HEK293 (cell line): Measurements from ENCODE around the gene CD93.

Experiments used
- CTCF ChIA-PET: fragments of 350-600 bp; formaldehyde crosslinking; extraction: SDS; loops from one replicate; lab custom pipeline; 2021; ENCODE audit warnings: antibody characterized with exemption; lab: Yijun Ruan, JAX
- POLR2A ChIA-PET: fragments of 300-600 bp; formaldehyde crosslinking; extraction: SDS; loops from one replicate; lab custom pipeline; 2020; ENCODE audit warnings: antibody characterized with exemption, inconsistent platforms; lab: Yijun Ruan, JAX
- H3K27ac ChIP-seq: fragments of 200-500 bp; sonication (Bioruptor generic); 2 replicates; pipeline ENCODE4 v1.5.1; 2014; ENCODE audit warnings: low read depth, low read length, control low read depth, inconsistent platforms; ENCODE audit errors: extremely low read depth
- H3K36me3 ChIP-seq, 2 experiments: fragments of 200-500 bp in 1 of 2; sonication (Bioruptor generic) in 1 of 2; 1 replicate in 1 of 2; 2 replicates in 1 of 2; pipeline ENCODE4 v1.5.1; 2014 to 2017; ENCODE audit warnings: inconsistent platforms in 2 of 2, low read length in 2 of 2; ENCODE audit not compliant: control insufficient read depth in 2 of 2, insufficient read depth in 1 of 2
- H3K4me1 ChIP-seq: fragments of 200-500 bp; sonication (Bioruptor generic); 2 replicates; pipeline ENCODE4 v1.5.1; 2014; ENCODE audit warnings: mild to moderate bottlenecking, low read length, inconsistent platforms; ENCODE audit not compliant: control insufficient read depth, insufficient read depth
- H3K4me3 ChIP-seq: 2 replicates; pipeline ENCODE4 v1.5.1; 2011; ENCODE audit warnings: low read depth, mild to moderate bottlenecking, control low read depth, low read length, moderate library complexity
- H3K9me3 ChIP-seq: fragments of 200-500 bp; sonication (Bioruptor generic); 2 replicates; pipeline ENCODE4 v1.5.1; 2014; ENCODE audit warnings: low read depth, low read length, inconsistent platforms; ENCODE audit not compliant: control insufficient read depth, insufficient read depth
- GLI2 ChIP-seq: fragments of 450-650 bp; formaldehyde crosslinking; IDR thresholded peaks from 2 replicates; pipeline ENCODE4; 2017; ENCODE audit warnings: missing biosample characterization, missing genetic modification characterization, low read depth, borderline replicate concordance
- KLF16 ChIP-seq: fragments of 450-650 bp; formaldehyde crosslinking; IDR thresholded peaks from 2 replicates; pipeline ENCODE4 v1.5.1; 2017; ENCODE audit warnings: missing biosample characterization, missing genetic modification characterization
- TCF7L2 ChIP-seq: IDR thresholded peaks from 2 replicates; pipeline ENCODE4 v1.6.1; 2011; ENCODE audit warnings: low read depth, mild to moderate bottlenecking, inconsistent platforms, low read length, moderate library complexity, borderline replicate concordance
- ZBTB1 ChIP-seq: fragments of 450-650 bp; formaldehyde crosslinking; IDR thresholded peaks from 2 replicates; pipeline ENCODE4 v1.5.1; 2016; ENCODE audit warnings: missing biosample characterization, missing genetic modification characterization
- ZBTB21 ChIP-seq: fragments of 450-650 bp; formaldehyde crosslinking; IDR thresholded peaks from 2 replicates; pipeline ENCODE4 v1.5.1; 2017; ENCODE audit warnings: missing biosample characterization, missing genetic modification characterization
- ZNF132 ChIP-seq: fragments of 450-650 bp; formaldehyde crosslinking; IDR thresholded peaks from 2 replicates; pipeline ENCODE4 v1.5.1; 2017; ENCODE audit warnings: missing biosample characterization, missing genetic modification characterization, borderline replicate concordance
- ZNF155 ChIP-seq: fragments of 450-650 bp; formaldehyde crosslinking; IDR thresholded peaks from 2 replicates; pipeline ENCODE4 v1.5.1; 2016; ENCODE audit warnings: missing biosample characterization, missing genetic modification characterization
- ZNF274 ChIP-seq, 2 experiments: fragments of 200-500 bp in 1 of 2; fragments of 450-650 bp in 1 of 2; sonication (Bioruptor generic) in 1 of 2; formaldehyde crosslinking in 1 of 2; IDR thresholded peaks; 2 replicates each; pipeline versions ENCODE4 v1.5.1 to v1.6.1; 2014 to 2016; ENCODE audit warnings: borderline replicate concordance in 1 of 2, inconsistent platforms in 1 of 2, low read length in 1 of 2, missing biosample characterization in 1 of 2, missing genetic modification characterization in 1 of 2
- ZNF404 ChIP-seq: fragments of 450-650 bp; formaldehyde crosslinking; IDR thresholded peaks from 2 replicates; pipeline ENCODE4 v1.5.1; 2017; ENCODE audit warnings: missing biosample characterization, missing genetic modification characterization
- ZNF433 ChIP-seq: fragments of 450-650 bp; formaldehyde crosslinking; IDR thresholded peaks from 2 replicates; pipeline ENCODE4 v1.5.1; 2016; ENCODE audit warnings: missing biosample characterization, missing genetic modification characterization, low read depth
- ZNF48 ChIP-seq: fragments of 450-650 bp; formaldehyde crosslinking; IDR thresholded peaks from 2 replicates; pipeline ENCODE4 v1.5.1; 2016; ENCODE audit warnings: missing biosample characterization, missing genetic modification characterization
- ZNF560 ChIP-seq: fragments of 450-650 bp; formaldehyde crosslinking; IDR thresholded peaks from 2 replicates; pipeline ENCODE4 v1.5.1; 2017; ENCODE audit warnings: missing biosample characterization, missing genetic modification characterization, borderline replicate concordance
- ZNF585B ChIP-seq: fragments of 450-650 bp; formaldehyde crosslinking; IDR thresholded peaks from 2 replicates; pipeline ENCODE4 v1.5.1; 2016; ENCODE audit warnings: missing biosample characterization, missing genetic modification characterization
- ZNF596 ChIP-seq: fragments of 450-650 bp; IDR thresholded peaks from 2 replicates; pipeline ENCODE4 v1.5.0; 2018; ENCODE audit warnings: missing biosample characterization, mild to moderate bottlenecking, missing genetic modification characterization, moderate library complexity
- ZNF747 ChIP-seq: fragments of 450-650 bp; formaldehyde crosslinking; IDR thresholded peaks from 2 replicates; pipeline ENCODE4 v1.5.1; 2016; ENCODE audit warnings: missing biosample characterization, missing genetic modification characterization
- ZNF76 ChIP-seq: fragments of 450-650 bp; formaldehyde crosslinking; IDR thresholded peaks from 2 replicates; pipeline ENCODE4; 2016; ENCODE audit warnings: low read depth, missing biosample characterization, missing genetic modification characterization, borderline replicate concordance
- ZNF785 ChIP-seq: fragments of 450-650 bp; formaldehyde crosslinking; IDR thresholded peaks from 2 replicates; pipeline ENCODE4 v1.5.1; 2016; ENCODE audit warnings: missing biosample characterization, missing genetic modification characterization
- ZSCAN23 ChIP-seq: fragments of 450-650 bp; formaldehyde crosslinking; IDR thresholded peaks from 2 replicates; pipeline ENCODE4 v1.5.1; 2016; ENCODE audit warnings: missing biosample characterization, missing genetic modification characterization
- TF ChIP-seq, protein P1 (sequence below): fragments of 450-650 bp; formaldehyde crosslinking; IDR thresholded peaks from 2 replicates; pipeline ENCODE4 v1.5.1; 2016; ENCODE audit warnings: missing biosample characterization, missing genetic modification characterization
- TF ChIP-seq, protein P2 (sequence below): fragments of 450-650 bp; formaldehyde crosslinking; conservative IDR thresholded peaks from 2 replicates; pipeline ENCODE4 v1.5.1; 2016; ENCODE audit warnings: low read depth, missing biosample characterization, missing genetic modification characterization
- TF ChIP-seq, protein P3 (sequence below): fragments of 450-650 bp; formaldehyde crosslinking; IDR thresholded peaks from 2 replicates; pipeline ENCODE4 v1.5.1; 2016; ENCODE audit warnings: missing biosample characterization, missing genetic modification characterization
- TF ChIP-seq, protein P4 (sequence below): fragments of 450-650 bp; formaldehyde crosslinking; conservative IDR thresholded peaks from 2 replicates; pipeline ENCODE4 v1.5.1; 2016; ENCODE audit warnings: low read depth, missing biosample characterization, missing genetic modification characterization
- TF ChIP-seq, protein P5 (sequence below): IDR thresholded peaks from 2 replicates; pipeline ENCODE4 v1.6.1; 2011; ENCODE audit warnings: mild to moderate bottlenecking, low read depth, low read length, borderline replicate concordance

CD93 gene

DNA sequence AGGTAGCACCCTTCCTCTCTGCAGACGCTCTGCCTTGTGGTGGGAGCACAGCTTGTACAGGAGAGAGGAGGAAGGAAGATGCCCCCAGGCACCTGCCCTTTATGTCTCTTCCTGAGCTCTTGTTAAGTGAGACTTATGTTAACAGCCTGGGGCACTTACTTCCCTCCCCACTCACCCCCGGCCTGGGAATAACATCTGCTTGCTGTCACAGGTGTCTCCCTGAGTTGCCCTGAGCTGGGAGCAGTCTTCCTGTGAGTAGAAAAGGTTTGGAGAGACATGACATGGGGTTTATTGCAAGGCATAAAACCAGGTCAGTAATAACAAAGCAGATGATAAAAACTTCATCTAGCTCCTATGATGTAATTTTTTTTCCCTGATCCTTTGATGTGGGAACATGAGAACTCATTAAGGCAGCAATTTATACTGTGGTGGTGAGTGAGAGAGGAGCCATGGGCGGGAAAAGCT, 49.1 kb downstream of the CD93 start (continued):
- TF ChIP-seq, protein P1, sequence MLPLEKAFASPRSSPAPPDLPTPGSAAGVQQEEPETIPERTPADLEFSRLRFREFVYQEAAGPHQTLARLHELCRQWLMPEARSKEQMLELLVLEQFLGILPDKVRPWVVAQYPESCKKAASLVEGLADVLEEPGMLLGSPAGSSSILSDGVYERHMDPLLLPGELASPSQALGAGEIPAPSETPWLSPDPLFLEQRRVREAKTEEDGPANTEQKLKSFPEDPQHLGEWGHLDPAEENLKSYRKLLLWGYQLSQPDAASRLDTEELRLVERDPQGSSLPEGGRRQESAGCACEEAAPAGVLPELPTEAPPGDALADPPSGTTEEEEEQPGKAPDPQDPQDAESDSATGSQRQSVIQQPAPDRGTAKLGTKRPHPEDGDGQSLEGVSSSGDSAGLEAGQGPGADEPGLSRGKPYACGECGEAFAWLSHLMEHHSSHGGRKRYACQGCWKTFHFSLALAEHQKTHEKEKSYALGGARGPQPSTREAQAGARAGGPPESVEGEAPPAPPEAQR (tag by site-specific recombination), result no peak
- TF ChIP-seq ZNF48 (tag by site-specific recombination), result no peak
- TF ChIP-seq, protein P2, sequence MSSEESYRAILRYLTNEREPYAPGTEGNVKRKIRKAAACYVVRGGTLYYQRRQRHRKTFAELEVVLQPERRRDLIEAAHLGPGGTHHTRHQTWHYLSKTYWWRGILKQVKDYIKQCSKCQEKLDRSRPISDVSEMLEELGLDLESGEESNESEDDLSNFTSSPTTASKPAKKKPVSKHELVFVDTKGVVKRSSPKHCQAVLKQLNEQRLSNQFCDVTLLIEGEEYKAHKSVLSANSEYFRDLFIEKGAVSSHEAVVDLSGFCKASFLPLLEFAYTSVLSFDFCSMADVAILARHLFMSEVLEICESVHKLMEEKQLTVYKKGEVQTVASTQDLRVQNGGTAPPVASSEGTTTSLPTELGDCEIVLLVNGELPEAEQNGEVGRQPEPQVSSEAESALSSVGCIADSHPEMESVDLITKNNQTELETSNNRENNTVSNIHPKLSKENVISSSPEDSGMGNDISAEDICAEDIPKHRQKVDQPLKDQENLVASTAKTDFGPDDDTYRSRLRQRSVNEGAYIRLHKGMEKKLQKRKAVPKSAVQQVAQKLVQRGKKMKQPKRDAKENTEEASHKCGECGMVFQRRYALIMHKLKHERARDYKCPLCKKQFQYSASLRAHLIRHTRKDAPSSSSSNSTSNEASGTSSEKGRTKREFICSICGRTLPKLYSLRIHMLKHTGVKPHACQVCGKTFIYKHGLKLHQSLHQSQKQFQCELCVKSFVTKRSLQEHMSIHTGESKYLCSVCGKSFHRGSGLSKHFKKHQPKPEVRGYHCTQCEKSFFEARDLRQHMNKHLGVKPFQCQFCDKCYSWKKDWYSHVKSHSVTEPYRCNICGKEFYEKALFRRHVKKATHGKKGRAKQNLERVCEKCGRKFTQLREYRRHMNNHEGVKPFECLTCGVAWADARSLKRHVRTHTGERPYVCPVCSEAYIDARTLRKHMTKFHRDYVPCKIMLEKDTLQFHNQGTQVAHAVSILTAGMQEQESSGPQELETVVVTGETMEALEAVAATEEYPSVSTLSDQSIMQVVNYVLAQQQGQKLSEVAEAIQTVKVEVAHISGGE (tag by site-specific recombination), result no peak
- TF ChIP-seq ZNF132, result no peak
- TF ChIP-seq ZBTB1 (tag by site-specific recombination), result no peak
- peak; percentile 93; the same call in 1 of the 2 replicates for TF ChIP-seq TCF7L2
- TF ChIP-seq, protein P3, sequence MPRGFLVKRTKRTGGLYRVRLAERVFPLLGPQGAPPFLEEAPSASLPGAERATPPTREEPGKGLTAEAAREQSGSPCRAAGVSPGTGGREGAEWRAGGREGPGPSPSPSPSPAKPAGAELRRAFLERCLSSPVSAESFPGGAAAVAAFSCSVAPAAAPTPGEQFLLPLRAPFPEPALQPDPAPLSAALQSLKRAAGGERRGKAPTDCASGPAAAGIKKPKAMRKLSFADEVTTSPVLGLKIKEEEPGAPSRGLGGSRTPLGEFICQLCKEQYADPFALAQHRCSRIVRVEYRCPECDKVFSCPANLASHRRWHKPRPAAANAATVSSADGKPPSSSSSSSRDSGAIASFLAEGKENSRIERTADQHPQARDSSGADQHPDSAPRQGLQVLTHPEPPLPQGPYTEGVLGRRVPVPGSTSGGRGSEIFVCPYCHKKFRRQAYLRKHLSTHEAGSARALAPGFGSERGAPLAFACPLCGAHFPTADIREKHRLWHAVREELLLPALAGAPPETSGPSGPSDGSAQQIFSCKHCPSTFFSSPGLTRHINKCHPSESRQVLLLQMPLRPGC (tag by site-specific recombination), result peak; percentile 62; the same call in 1 of the 2 replicates

DNA sequence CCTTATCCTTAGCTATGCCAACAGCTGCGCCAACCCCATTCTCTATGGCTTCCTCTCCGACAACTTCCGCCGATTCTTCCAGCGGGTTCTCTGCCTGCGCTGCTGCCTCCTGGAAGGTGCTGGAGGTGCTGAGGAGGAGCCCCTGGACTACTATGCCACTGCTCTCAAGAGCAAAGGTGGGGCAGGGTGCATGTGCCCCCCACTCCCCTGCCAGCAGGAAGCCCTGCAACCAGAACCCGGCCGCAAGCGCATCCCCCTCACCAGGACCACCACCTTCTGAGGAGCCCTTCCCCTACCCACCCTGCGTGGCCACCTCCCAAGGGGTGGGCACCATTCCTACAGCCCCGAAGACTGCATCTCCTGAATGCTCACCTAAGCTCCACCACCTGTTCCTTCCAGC, 49.8 kb downstream of the CD93 start:
- no peak overlapping the region for H3K4me3 ChIP-seq
- H3K27ac ChIP-seq, result no peak overlapping the region
- CTCF ChIA-PET, result interaction anchor here (1.6 kb wide), 1 partner anchor 199 kb away, joined by 4 read pairs; no protein-coding TSS in a partner anchor
- H3K9me3 ChIP-seq, result no peaks in the 10 kb centered on the region
- POLR2A ChIA-PET, result no interaction called here
- H3K4me1 ChIP-seq, result no peaks in the 10 kb centered on the region; the same call in 1 of the 2 replicates
- no peaks in the 10 kb centered on the region for H3K36me3 ChIP-seq
- TF ChIP-seq, protein P4, sequence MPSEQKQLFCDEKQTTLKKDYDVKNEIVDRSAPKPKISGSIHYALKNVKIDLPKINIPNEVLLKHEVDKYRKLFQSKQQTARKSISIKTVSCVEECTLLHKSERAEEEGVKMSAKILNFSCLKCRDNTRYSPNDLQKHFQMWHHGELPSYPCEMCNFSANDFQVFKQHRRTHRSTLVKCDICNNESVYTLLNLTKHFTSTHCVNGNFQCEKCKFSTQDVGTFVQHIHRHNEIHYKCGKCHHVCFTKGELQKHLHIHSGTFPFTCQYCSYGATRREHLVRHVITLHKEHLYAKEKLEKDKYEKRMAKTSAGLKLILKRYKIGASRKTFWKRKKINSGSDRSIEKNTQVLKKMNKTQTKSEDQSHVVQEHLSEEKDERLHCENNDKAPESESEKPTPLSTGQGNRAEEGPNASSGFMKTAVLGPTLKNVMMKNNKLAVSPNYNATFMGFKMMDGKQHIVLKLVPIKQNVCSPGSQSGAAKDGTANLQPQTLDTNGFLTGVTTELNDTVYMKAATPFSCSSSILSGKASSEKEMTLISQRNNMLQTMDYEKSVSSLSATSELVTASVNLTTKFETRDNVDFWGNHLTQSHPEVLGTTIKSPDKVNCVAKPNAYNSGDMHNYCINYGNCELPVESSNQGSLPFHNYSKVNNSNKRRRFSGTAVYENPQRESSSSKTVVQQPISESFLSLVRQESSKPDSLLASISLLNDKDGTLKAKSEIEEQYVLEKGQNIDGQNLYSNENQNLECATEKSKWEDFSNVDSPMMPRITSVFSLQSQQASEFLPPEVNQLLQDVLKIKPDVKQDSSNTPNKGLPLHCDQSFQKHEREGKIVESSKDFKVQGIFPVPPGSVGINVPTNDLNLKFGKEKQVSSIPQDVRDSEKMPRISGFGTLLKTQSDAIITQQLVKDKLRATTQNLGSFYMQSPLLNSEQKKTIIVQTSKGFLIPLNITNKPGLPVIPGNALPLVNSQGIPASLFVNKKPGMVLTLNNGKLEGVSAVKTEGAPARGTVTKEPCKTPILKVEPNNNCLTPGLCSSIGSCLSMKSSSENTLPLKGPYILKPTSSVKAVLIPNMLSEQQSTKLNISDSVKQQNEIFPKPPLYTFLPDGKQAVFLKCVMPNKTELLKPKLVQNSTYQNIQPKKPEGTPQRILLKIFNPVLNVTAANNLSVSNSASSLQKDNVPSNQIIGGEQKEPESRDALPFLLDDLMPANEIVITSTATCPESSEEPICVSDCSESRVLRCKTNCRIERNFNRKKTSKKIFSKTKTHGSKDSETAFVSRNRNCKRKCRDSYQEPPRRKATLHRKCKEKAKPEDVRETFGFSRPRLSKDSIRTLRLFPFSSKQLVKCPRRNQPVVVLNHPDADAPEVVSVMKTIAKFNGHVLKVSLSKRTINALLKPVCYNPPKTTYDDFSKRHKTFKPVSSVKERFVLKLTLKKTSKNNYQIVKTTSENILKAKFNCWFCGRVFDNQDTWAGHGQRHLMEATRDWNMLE (tag by site-specific recombination), result no peak
- TF ChIP-seq ZNF433 (tag by site-specific recombination) (no peak), ZNF560 (tag by site-specific recombination) (no peak), GLI2 (tag by site-specific recombination) (no peak), ZNF274 (IDR thresholded peaks at IDR 0.05; ENCODE audit: low read length) (no peak), ZNF274 (tag by site-specific recombination; IDR thresholded peaks at IDR 0.05; ENCODE audit: borderline replicate concordance) (no peak), ZNF76 (tag by site-specific recombination) (no peak), ZNF785 (no peak), ZNF747 (tag by site-specific recombination) (no peak), ZSCAN23 (tag by site-specific recombination) (no peak), ZNF404 (no peak), ZBTB21 (no peak), ZNF585B (no peak), ZNF155 (tag by site-specific recombination) (no peak), KLF16 (tag by site-specific recombination) (no peak), ZNF596 (tag by site-specific recombination) (no peak)
- TF ChIP-seq, protein P5, sequence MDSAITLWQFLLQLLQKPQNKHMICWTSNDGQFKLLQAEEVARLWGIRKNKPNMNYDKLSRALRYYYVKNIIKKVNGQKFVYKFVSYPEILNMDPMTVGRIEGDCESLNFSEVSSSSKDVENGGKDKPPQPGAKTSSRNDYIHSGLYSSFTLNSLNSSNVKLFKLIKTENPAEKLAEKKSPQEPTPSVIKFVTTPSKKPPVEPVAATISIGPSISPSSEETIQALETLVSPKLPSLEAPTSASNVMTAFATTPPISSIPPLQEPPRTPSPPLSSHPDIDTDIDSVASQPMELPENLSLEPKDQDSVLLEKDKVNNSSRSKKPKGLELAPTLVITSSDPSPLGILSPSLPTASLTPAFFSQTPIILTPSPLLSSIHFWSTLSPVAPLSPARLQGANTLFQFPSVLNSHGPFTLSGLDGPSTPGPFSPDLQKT, result no peak
